DOHH2 (cell line): ENCODE data around the gene SMTNL1.

Source experiments
- H3F3A ChIP-seq: fragments of 200-600 bp; sonication (generic), shearing (Covaris generic); 2 replicates; pipeline ENCODE4 v1.6.0; 2016; ENCODE audit warnings: antibody characterized with exemption, mild to moderate bottlenecking; ENCODE audit not compliant: control insufficient read depth, insufficient read depth
- H3K27ac ChIP-seq: fragments of 200-600 bp; sonication (generic); 2 replicates; pipeline ENCODE4 v1.5.1; 2014; ENCODE audit warnings: low read depth, mild to moderate bottlenecking, low read length, moderate library complexity
- H3K27me3 ChIP-seq: fragments of 200-600 bp; sonication (generic); 2 replicates; pipeline ENCODE4 v1.6.1; 2014; ENCODE audit warnings: mild to moderate bottlenecking, low read length, mixed read lengths; ENCODE audit not compliant: control insufficient read depth
- H3K36me3 ChIP-seq: fragments of 200-600 bp; sonication (generic); 2 replicates; pipeline ENCODE4 v1.6.1; 2014; ENCODE audit warnings: mild to moderate bottlenecking, low read length, moderate library complexity, mixed read lengths; ENCODE audit not compliant: control insufficient read depth
- H3K4me1 ChIP-seq: fragments of 200-600 bp; sonication (generic); 2 replicates; pipeline ENCODE4 v1.6.1; 2014; ENCODE audit warnings: mild to moderate bottlenecking, low read length, mixed read lengths; ENCODE audit not compliant: control insufficient read depth
- H3K4me2 ChIP-seq: fragments of 200-600 bp; sonication (generic); 2 replicates; pipeline ENCODE4 v1.6.0; 2014; ENCODE audit warnings: mild to moderate bottlenecking, low read length, moderate library complexity
- H3K4me3 ChIP-seq: fragments of 200-600 bp; sonication (generic); 2 replicates; pipeline ENCODE4 v1.5.1; 2014; ENCODE audit warnings: mild to moderate bottlenecking, low read length, mixed read lengths
- H3K79me2 ChIP-seq: fragments of 200-600 bp; sonication (generic); 2 replicates; pipeline ENCODE4 v1.6.1; 2014; ENCODE audit warnings: mild to moderate bottlenecking, low read length, mixed read lengths; ENCODE audit not compliant: control insufficient read depth
- H3K9me2 ChIP-seq: fragments of 200-600 bp; sonication (generic); replicated peaks from 2 replicates; pipeline ENCODE4 v1.6.1; 2014; ENCODE audit warnings: mild to moderate bottlenecking, low read length, mixed read lengths; ENCODE audit not compliant: control insufficient read depth
- H3K9me3 ChIP-seq: fragments of 200-600 bp; sonication (generic); 2 replicates; pipeline ENCODE4 v1.6.1; 2014; ENCODE audit warnings: antibody characterized with exemption, low read length, mixed read lengths; ENCODE audit not compliant: control insufficient read depth, insufficient read depth
- H4K20me1 ChIP-seq: fragments of 200-600 bp; sonication (generic); 2 replicates; pipeline ENCODE4 v1.6.0; 2014; ENCODE audit warnings: low read depth, mild to moderate bottlenecking, antibody characterized with exemption, low read length, moderate library complexity; ENCODE audit not compliant: control insufficient read depth, insufficient read depth
- CTCF ChIP-seq: fragments of 200-600 bp; sonication (generic); IDR thresholded peaks from one replicate; pipeline ENCODE4 v1.5.1; 2014; ENCODE audit warnings: antibody characterized with exemption, mild to moderate bottlenecking, low read depth, low read length; ENCODE audit not compliant: poor library complexity, severe bottlenecking
- EZH2phosphoT487 ChIP-seq: fragments of 200-600 bp; sonication (generic); IDR thresholded peaks from 2 replicates; pipeline ENCODE4 v1.6.1; 2017; ENCODE audit warnings: borderline replicate concordance, mild to moderate bottlenecking, antibody characterized with exemption, low read length, moderate library complexity, mixed read lengths

The SMTNL1 gene

GRCh38 chr11:57499983-57500461 lies 37.4 kb upstream of the SMTNL1 start:
- Histone ChIP-seq H3K79me2 (no peaks in the 10 kb centered on the region; the same call in 1 of the 2 replicates), H3K36me3 (peaks cover 40% of the 10 kb centered on the region; the same call in 1 of the 2 replicates), H3K9me3 (no peaks in the 10 kb centered on the region), H3K4me1 (no peaks in the 10 kb centered on the region), H4K20me1 (no peaks in the 10 kb centered on the region), H3K4me2 (no peak overlapping the region), H3K27ac (no peak overlapping the region), H3F3A (no peaks in the 10 kb centered on the region), H3K4me3 (no peak overlapping the region), H3K9me2 (no peaks in the 10 kb centered on the region), H3K27me3 (no peaks in the 10 kb centered on the region)
- no peak for TF ChIP-seq CTCF
- TF ChIP-seq EZH2phosphoT487, result no peak

- Histone ChIP-seq H4K20me1 (no peaks in the 10 kb centered on the region), H3K27me3 (no peaks in the 10 kb centered on the region), H3K79me2 (no peaks in the 10 kb centered on the region; the same call in 1 of the 2 replicates), H3K9me2 (no peaks in the 10 kb centered on the region), H3K36me3 (peaks cover 42% of the 10 kb centered on the region; the same call in 1 of the 2 replicates), H3K4me3 (no peak overlapping the region), H3K4me2 (no peak overlapping the region), H3F3A (no peaks in the 10 kb centered on the region), H3K4me1 (no peaks in the 10 kb centered on the region), H3K9me3 (no peaks in the 10 kb centered on the region), H3K27ac (no peak overlapping the region)
- TF ChIP-seq EZH2phosphoT487 (no peak), CTCF (no peak)
Measured at GRCh38 chr11:57500515-57500914, 36.9 kb upstream of the SMTNL1 start.

- H3F3A ChIP-seq, result no peaks in the 10 kb centered on the region
- H3K27me3 ChIP-seq, result no peaks in the 10 kb centered on the region
- no peak overlapping the region for H3K27ac ChIP-seq
- no peaks in the 10 kb centered on the region; the same call in 1 of the 2 replicates for H3K79me2 ChIP-seq
- TF ChIP-seq EZH2phosphoT487 (no peak), CTCF (no peak)
- H3K36me3 ChIP-seq, result peaks cover 44% of the 10 kb centered on the region; the same call in 1 of the 2 replicates
- H3K4me1 ChIP-seq, result no peaks in the 10 kb centered on the region
- no peaks in the 10 kb centered on the region for H3K9me2 ChIP-seq
- H3K4me3 ChIP-seq, result no peak overlapping the region
- no peaks in the 10 kb centered on the region for H4K20me1 ChIP-seq
- no peak overlapping the region for H3K4me2 ChIP-seq
- no peaks in the 10 kb centered on the region for H3K9me3 ChIP-seq
Measured at GRCh38 chr11:57500926-57501325, 36.5 kb upstream of the SMTNL1 start.
